Naive B cell (primary cell): Measurements from ENCODE around the gene AMBRA1. TPM values are rescaled to one million over a fixed set of nuclear protein-coding genes. Genes with fewer than 3 reads are reported as not detected.

Source experiments
- ATAC-seq, 2 donors: fragments of 150-1000 bp; cut with Tn5 transposase; 2 replicates each; pipeline ENCODE4 v1.10.0; 2021; ENCODE audit warnings: low read depth in 2 of 2, mild to moderate bottlenecking in 2 of 2, moderate library complexity in 2 of 2
- DNase-seq: peaks from one replicate; pipeline ENCODE4 v3.0.0; 2022
- H3K27ac Mint-ChIP-seq, 6 donors: one replicate each; pipeline ENCODE4 v1.8.0; 2020 to 2022; ENCODE audit warnings: mild to moderate bottlenecking in 6 of 6, mixed read lengths in 6 of 6, moderate library complexity in 5 of 6, inconsistent platforms in 2 of 6
- H3K27me3 Mint-ChIP-seq, 3 donors: one replicate each; pipeline ENCODE4 v1.8.0; 2021 to 2022; ENCODE audit warnings: mixed read lengths in 3 of 3, mild to moderate bottlenecking in 1 of 3
- H3K36me3 Mint-ChIP-seq, 2 donors: one replicate each; pipeline ENCODE4 v1.8.0; 2020 to 2022; ENCODE audit warnings: mixed read lengths in 2 of 2, inconsistent platforms in 1 of 2, mild to moderate bottlenecking in 1 of 2
- H3K4me1 Mint-ChIP-seq, 3 donors: one replicate each; pipeline ENCODE4 v1.8.0; 2020 to 2022; ENCODE audit warnings: mixed read lengths in 3 of 3, inconsistent platforms in 1 of 3, mild to moderate bottlenecking in 1 of 3, moderate library complexity in 1 of 3
- H3K4me3 Mint-ChIP-seq, 8 donors: one replicate each; pipeline ENCODE4 v1.8.0; 2020 to 2022; ENCODE audit warnings: mild to moderate bottlenecking in 8 of 8, mixed read lengths in 8 of 8, moderate library complexity in 8 of 8, inconsistent platforms in 2 of 8
- H3K9me3 Mint-ChIP-seq, 7 donors: one replicate each; pipeline ENCODE4 v1.8.0; 2020 to 2022; ENCODE audit warnings: mixed read lengths in 7 of 7, mild to moderate bottlenecking in 5 of 7, inconsistent platforms in 2 of 7, moderate library complexity in 1 of 7
- polyA plus RNA-seq, 6 donors: library from polyadenylated mRNA; unstranded; fragments of 300-500 nt; fragmentation: Illumina TruSeq; gene quantifications; one replicate each; pipeline ENCODE4 v1.2.3, GENCODE V29; 2021; ENCODE audit warnings: low read depth in 6 of 6

AMBRA1 gene
- polyA plus RNA-seq, 6 donors from 2014 or later, result 6.6 to 11.3 (median 7.8) TPM

DNA sequence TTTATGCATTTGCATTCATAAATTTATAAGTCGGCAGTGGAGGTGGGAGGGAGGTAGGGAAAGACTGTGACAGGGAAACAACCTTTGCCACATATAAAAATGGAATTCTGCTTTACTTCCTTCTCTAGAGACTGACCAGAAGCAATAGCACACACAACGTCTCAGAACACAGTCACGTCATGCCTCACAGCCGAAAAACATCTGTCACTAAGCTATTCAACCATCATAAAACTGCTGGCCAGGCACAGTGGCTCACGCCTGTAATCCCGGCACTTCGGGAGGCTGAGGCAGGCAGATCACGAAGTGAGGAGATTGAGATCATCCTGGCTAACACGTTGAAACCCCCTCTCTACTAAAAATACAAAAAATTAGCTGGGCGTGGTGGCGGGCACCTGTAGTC is 101.3 kb downstream of the AMBRA1 start:
- H3K27ac Mint-ChIP-seq, result no peak overlapping the region
- DNase-seq (no peak), ATAC-seq (no peak)
- H3K9me3 Mint-ChIP-seq, result no peaks in the 10 kb centered on the region
- H3K4me1 Mint-ChIP-seq, result peaks cover 15 to 19% (median 15%) of the 10 kb centered on the region in 3 donors
- H3K36me3 Mint-ChIP-seq, result peaks cover 2 to 6% of the 10 kb centered on the region in 2 donors
- no peaks in the 10 kb centered on the region for H3K27me3 Mint-ChIP-seq
- peak overlapping the region in 1 of 8 donors; percentile 29 for H3K4me3 Mint-ChIP-seq

DNA sequence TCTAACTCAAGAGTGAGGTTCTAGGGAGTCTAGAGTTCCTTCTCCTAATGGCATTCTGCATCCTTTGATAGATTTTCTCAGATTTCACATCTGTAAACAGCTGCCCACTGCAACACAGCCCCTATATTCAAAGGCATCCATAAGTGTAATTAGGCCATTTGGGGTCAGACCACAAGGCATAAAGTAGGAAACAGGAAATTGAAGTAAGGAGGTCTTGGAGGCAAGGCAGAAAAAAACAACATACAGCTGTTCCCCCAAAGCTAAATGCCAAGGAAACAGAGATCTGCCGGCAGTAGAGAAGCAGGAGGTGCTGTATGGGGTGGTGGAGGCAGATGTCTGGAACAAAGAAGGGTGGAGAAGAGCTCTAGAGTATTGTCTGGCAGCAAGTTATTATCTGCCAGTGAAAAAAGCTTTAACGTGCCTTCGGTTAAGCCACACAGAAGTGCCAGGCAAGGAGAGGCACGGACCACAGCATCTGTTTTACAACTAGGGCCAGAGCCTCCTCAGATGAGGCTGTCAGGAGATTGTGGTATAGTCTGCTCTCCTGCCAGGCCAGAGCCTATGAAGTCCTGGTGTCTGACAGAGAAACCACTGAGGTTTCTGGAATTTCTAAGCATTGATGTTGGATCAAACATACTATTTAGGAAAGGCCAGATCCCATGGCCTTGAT is 102.0 kb downstream of the AMBRA1 start:
- ATAC-seq (no peak), DNase-seq (no peak)
- H3K4me1 Mint-ChIP-seq, result peaks cover 17% of the 10 kb centered on the region in 3 donors
- H3K27ac Mint-ChIP-seq, result peak overlapping the region in 1 of 6 donors; percentile 51
- H3K27me3 Mint-ChIP-seq, result no peaks in the 10 kb centered on the region
- peaks cover 0 to 6% of the 10 kb centered on the region in 2 donors for H3K36me3 Mint-ChIP-seq
- no peaks in the 10 kb centered on the region for H3K9me3 Mint-ChIP-seq
- no peak overlapping the region for H3K4me3 Mint-ChIP-seq

- Mint-ChIP-seq H3K36me3 (peaks cover 0 to 6% of the 10 kb centered on the region in 2 donors), H3K9me3 (no peaks in the 10 kb centered on the region), H3K4me1 (peaks cover 17% of the 10 kb centered on the region in 3 donors), H3K27me3 (no peaks in the 10 kb centered on the region), H3K4me3 (no peak overlapping the region), H3K27ac (peak overlapping the region in 4 of 6 donors; percentile 21 to 63 (median 42))
- no peak for DNase-seq
- ATAC-seq, result no peak
Measured at GRCh38 chr11:46490666-46491065, 103.2 kb downstream of the AMBRA1 start.

DNA sequence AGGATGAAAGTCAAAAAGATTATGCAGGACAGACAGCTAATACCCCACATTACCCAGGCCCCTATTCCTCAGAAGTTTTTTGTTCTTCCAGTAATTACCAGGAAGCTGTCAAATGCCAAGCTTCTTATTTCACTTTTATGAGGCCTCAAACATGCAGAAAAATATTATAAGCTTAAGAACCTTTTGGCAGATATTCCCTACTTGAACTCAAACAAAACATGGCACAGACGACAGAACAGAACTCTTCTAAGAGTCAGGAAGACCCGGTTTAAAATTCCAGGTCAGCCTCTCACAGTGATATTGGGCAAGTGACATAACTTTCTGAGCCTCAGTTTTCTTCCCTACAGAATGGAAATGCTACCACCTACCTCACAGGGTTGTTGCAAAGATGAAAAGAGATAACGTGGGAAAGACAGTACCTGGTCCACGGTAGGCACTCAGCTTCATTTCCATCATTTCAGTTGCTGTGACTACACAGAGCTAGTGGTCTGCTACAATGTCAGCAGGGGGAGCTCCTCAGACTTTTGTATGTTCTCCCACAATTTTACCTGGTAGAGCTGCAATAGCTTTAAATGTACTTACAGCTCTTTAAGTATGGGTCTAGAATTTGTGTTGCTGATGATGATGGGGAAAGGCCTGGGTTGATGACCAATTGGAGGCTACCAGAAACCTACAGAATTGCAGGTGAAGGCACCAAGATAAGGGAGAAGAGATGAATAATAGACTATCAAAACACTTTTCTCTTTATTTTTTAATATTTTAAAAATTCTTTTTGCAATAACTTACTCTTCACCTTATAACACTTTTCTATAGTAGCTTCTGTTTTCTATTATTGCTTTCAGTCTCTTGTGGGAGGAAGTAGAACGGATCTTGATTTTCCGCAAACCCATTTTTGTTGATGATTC is 103.9 kb downstream of the AMBRA1 start:
- no peaks in the 10 kb centered on the region for H3K27me3 Mint-ChIP-seq
- no peak overlapping the region for H3K4me3 Mint-ChIP-seq
- peak; percentile 12 for DNase-seq
- H3K36me3 Mint-ChIP-seq, result peaks cover 0 to 2% of the 10 kb centered on the region in 2 donors
- peaks cover 17% of the 10 kb centered on the region in 3 donors for H3K4me1 Mint-ChIP-seq
- peak overlapping the region in 2 of 6 donors; percentile 57 to 79 for H3K27ac Mint-ChIP-seq
- ATAC-seq, result peak; percentile 63 to 67
- H3K9me3 Mint-ChIP-seq, result no peaks in the 10 kb centered on the region

GRCh38 chr11:46485856-46486443 is 107.9 kb downstream of the AMBRA1 start:
- Mint-ChIP-seq H3K9me3 (no peaks in the 10 kb centered on the region), H3K4me1 (peaks cover 17 to 26% (median 25%) of the 10 kb centered on the region in 3 donors), H3K36me3 (no peaks in the 10 kb centered on the region), H3K27me3 (no peaks in the 10 kb centered on the region), H3K27ac (peak overlapping the region in 1 of 6 donors; percentile 51), H3K4me3 (no peak overlapping the region)
- no peak for ATAC-seq
- no peak for DNase-seq

DNA sequence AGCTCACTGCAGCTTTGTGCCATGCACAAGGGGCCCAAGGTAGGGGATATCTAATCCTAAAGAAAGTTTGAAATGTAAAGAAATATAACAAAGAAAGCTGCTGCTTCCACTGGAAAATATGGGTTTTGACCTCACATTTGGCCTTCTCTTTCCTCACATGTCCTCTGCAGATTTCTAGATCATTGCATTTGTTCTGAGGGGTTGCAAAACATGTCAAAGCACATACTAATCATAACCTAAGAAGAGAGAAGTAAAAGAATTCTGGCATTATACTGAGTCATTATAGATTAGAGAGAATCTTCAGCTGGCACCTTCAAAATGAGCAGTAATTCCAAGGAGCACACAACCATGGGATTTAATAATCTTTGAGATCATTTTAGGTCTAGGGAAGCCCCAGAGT is 109.7 kb downstream of the AMBRA1 start:
- H3K27ac Mint-ChIP-seq, result peak overlapping the region in 1 of 6 donors; percentile 30
- H3K27me3 Mint-ChIP-seq, result no peaks in the 10 kb centered on the region
- peaks cover 0 to 5% of the 10 kb centered on the region in 2 donors for H3K36me3 Mint-ChIP-seq
- H3K4me1 Mint-ChIP-seq, result peaks cover 12 to 20% (median 13%) of the 10 kb centered on the region in 3 donors
- no peak overlapping the region for H3K4me3 Mint-ChIP-seq
- ATAC-seq, result no peak
- no peaks in the 10 kb centered on the region for H3K9me3 Mint-ChIP-seq
- no peak for DNase-seq

- Mint-ChIP-seq H3K9me3 (no peaks in the 10 kb centered on the region), H3K27ac (peak overlapping the region in 1 of 6 donors; percentile 42), H3K4me1 (peaks cover 0 to 9% (median 8%) of the 10 kb centered on the region in 3 donors), H3K4me3 (no peak overlapping the region), H3K27me3 (no peaks in the 10 kb centered on the region), H3K36me3 (peaks cover 3 to 5% of the 10 kb centered on the region in 2 donors)
- DNase-seq (no peak), ATAC-seq (no peak)
Measured at GRCh38 chr11:46480909-46481308, 112.9 kb downstream of the AMBRA1 start.

- no peak for ATAC-seq
- H3K36me3 Mint-ChIP-seq, result peaks cover 5 to 7% of the 10 kb centered on the region in 2 donors
- peaks cover 0 to 9% (median 8%) of the 10 kb centered on the region in 3 donors for H3K4me1 Mint-ChIP-seq
Measured at GRCh38 chr11:46480166-46480726, 113.6 kb downstream of the AMBRA1 start.

DNA sequence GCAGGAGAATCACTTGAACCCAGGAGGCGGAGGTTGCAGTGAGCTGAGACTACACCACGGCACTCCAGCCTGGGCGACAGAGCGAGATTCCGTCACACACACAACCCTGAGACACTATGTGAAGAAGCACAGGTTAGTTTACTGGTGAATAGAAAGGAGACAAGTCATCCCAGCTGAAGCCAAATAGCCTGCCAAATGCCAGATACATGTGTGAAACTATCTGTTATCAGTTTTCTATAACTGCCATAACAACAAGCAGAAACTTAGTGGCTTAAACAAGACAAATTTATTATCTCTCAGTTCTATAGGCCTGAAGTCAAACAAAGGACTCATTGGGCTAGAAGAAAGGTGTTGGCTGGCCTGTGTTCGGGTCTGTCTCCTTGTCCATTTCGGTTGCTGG is 114.2 kb downstream of the AMBRA1 start:
- no peak overlapping the region for H3K4me3 Mint-ChIP-seq
- H3K36me3 Mint-ChIP-seq, result peaks cover 5 to 7% of the 10 kb centered on the region in 2 donors
- peaks cover 0 to 10% (median 9%) of the 10 kb centered on the region in 3 donors for H3K4me1 Mint-ChIP-seq
- ATAC-seq (no peak), DNase-seq (no peak)
- no peaks in the 10 kb centered on the region for H3K27me3 Mint-ChIP-seq
- peak overlapping the region in 1 of 6 donors; percentile 23 for H3K27ac Mint-ChIP-seq
- H3K9me3 Mint-ChIP-seq, result no peaks in the 10 kb centered on the region

More at GRCh38 chr11:46480166-46480726, 113.6 kb downstream of the AMBRA1 start:
- Mint-ChIP-seq H3K27me3 (no peaks in the 10 kb centered on the region), H3K27ac (peak overlapping the region in 1 of 6 donors; percentile 23), H3K9me3 (no peaks in the 10 kb centered on the region), H3K4me3 (no peak overlapping the region)
- DNase-seq, result no peak

- no peak for ATAC-seq
- Mint-ChIP-seq H3K9me3 (no peaks in the 10 kb centered on the region), H3K27me3 (no peaks in the 10 kb centered on the region), H3K4me1 (peaks cover 0 to 4% (median 2%) of the 10 kb centered on the region in 3 donors), H3K27ac (peak overlapping the region in 1 of 6 donors; percentile 42), H3K36me3 (peaks cover 5 to 7% of the 10 kb centered on the region in 2 donors), H3K4me3 (no peak overlapping the region)
- DNase-seq, result no peak
Measured at GRCh38 chr11:46478196-46478595, 115.6 kb downstream of the AMBRA1 start.

- no peak overlapping the region for H3K27ac Mint-ChIP-seq
- DNase-seq (no peak), ATAC-seq (no peak)
- no peak overlapping the region for H3K4me3 Mint-ChIP-seq
- H3K9me3 Mint-ChIP-seq, result no peaks in the 10 kb centered on the region
- H3K36me3 Mint-ChIP-seq, result peaks cover 5 to 7% of the 10 kb centered on the region in 2 donors
- H3K4me1 Mint-ChIP-seq, result peaks cover 0 to 7% (median 0%) of the 10 kb centered on the region in 3 donors
- H3K27me3 Mint-ChIP-seq, result no peaks in the 10 kb centered on the region
Measured at GRCh38 chr11:46477136-46477535, 116.7 kb downstream of the AMBRA1 start.

DNA sequence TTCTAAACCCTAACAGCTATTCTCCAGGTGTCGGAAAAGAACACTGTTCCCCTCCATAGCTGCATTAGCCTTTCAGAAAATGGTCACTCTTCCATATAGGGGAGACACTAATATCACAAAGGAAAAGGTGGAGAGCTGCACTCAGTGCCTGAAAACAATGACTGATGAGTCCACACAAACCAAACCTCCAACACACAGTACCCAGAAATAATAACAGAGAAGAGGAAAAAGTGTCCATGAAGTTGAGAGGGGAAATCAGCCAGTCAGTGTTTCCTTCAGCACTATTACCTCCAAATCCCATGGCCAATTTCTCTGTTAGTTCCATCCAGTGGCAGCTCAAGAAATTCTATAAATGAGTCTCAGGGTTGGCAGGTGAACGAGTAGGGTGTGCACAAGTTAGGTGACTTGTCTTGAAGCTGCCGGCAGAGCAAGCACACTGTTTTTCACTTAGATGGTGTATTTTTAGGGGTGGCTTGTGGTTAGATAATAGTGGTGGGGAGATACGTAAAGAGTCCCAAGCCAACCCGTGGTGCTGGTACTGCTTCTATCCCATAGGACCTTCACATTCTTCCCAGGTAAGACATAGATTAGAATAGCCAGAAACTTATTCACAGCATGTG is 117.8 kb downstream of the AMBRA1 start:
- DNase-seq (no peak), ATAC-seq (no peak)
- Mint-ChIP-seq H3K36me3 (peaks cover 5 to 7% of the 10 kb centered on the region in 2 donors), H3K27ac (peak overlapping the region in 1 of 6 donors; percentile 25), H3K27me3 (no peaks in the 10 kb centered on the region), H3K4me3 (no peak overlapping the region), H3K4me1 (peaks cover 0 to 7% (median 0%) of the 10 kb centered on the region in 3 donors), H3K9me3 (no peaks in the 10 kb centered on the region)
